Fibroblast of skin of scalp (primary cell): Measurements from ENCODE around the gene SCN1A.

Source experiments
- DNase-seq: peaks from one replicate; pipeline ENCODE4 v3.0.0-alpha.2; 2013

The SCN1A gene

DNA sequence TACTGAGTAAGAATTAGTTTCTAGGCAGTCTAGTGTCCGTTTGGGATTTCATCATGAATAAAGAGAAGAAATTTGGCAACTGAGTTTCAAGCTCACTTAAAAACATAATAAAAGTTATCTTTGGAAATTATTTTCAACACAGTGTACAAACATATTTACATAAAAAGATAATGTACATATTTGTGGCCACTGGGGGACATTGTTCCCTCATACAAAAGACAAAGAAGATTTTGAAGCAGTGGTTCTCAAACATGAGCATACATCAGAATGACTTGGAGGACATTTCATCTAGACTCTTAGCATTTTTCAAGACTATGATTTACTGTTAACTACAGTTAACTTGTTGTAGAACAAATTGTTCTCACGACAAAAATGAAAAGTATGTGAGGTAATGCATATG lies 158.6 kb downstream of the SCN1A start:
- no peak for DNase-seq

DNA sequence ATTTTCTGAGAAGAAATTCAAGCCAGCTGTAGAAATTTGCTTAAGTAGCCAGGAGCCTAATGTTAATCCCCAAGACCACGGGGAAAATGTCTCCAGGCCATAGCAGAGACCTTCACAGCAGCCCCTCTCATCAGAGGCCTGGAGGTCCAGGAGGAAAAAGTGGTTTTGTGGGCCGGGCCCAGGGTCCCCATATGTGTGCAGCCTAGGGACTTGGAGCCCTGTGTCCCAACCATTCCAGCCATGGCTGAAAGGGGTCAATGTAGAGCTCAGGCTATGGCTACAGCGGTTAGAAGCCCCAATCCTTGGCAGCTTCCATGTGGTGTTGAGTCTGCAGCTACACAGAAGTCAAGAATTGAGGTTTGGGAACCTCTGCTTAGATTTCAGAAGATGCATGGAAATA lies 160.1 kb downstream of the SCN1A start:
- no peak for DNase-seq

DNA sequence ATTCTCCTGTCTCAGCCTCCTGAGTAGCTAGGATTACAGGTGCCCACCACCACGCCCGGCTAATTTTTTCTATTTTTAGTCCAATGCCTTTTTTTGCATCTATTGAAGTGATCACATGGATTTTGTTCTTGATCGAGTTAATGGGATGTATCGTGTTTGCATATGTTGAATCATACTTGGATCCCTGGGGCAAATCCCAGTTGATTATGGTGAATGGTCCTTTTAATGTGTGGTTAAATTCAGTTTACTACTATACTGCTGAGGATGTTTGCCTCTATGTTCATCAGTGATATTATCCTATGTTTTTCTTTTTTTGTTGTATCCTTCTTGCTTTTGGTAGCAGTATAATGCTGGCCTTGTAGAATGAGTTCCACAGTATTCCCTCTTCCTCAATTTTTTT lies 166.0 kb downstream of the SCN1A start:
- no peak for DNase-seq

DNA sequence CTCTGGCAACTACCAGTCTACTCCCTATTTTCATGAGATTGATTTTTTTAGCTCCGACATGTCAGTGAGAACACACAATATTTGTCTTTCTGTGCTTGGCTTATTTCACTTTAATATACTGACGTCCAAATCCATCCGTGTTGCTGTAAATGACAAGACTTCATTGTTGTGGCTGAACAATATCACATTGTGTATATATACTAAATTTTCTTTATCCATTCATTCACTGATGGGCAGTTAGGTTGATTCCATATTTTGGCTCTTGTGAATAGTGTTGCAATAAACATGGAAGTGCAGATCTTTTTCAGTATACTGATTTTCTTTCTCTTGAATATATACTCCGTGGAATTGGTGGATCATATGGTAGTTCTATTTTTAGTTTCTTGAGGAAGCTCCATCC lies 168.4 kb downstream of the SCN1A start:
- DNase-seq: no peak

DNA sequence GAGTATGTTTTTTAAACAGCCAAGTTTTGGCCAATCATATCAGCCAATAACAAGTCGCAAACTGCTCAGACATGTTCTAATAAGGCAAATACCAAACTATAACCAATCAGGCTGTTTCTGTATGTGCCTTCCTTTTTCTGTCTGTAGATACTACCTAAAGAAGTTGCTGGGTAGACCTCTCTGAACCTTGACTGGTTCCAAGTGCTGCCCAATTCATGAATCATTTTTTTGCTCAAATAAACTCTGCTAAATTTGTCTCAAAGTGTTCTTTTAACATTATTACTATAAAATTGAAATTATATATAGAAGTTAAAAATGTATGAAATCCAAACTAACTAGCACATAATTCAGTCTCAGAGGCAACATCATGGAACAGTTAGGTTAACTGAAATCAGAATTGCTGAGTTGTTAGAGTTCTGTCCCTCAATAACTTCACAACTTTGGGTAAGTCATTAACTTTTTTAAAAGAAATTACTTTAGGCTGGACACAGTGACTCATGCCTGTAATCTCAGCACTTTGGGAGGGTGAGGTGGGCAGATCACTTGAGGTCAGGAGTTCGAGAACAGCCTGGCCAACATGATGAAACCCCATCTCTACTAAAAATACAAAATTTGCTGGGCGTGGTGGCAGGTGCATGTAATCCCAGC lies 169.4 kb downstream of the SCN1A start:
- no peak for DNase-seq

DNA sequence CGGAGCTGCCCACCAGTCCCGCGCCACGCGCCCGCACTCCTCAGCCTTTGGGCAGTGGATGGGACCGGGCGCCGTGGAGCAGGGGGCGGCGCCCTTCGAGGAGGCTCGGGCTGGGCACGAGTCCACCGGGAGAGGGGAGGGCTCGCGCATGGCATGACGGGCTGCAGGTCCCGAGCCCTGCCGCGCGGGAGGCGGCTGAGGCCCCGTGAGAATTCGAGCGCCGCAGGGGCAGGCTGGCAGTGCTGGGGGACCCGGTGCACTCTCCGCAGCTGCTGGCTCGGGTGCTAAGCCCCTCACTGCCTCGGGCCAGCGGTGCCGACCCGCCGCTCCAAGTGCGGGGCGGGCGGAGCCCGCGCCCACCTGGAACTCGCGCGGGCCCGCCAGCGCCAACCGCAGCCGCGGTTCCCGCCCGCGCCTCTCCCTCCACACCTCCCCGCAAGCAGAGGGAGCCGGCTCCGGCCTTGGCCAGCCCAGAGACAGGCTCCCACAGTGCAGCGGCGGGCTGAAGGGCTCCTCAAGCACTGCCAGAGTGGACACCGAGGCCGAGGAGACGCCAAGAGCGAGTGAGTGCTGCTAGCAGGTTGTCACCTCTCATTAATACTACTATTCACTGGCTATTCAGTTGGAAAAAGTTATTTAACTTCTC lies 170.7 kb downstream of the SCN1A start:
- DNase-seq: no peak

DNA sequence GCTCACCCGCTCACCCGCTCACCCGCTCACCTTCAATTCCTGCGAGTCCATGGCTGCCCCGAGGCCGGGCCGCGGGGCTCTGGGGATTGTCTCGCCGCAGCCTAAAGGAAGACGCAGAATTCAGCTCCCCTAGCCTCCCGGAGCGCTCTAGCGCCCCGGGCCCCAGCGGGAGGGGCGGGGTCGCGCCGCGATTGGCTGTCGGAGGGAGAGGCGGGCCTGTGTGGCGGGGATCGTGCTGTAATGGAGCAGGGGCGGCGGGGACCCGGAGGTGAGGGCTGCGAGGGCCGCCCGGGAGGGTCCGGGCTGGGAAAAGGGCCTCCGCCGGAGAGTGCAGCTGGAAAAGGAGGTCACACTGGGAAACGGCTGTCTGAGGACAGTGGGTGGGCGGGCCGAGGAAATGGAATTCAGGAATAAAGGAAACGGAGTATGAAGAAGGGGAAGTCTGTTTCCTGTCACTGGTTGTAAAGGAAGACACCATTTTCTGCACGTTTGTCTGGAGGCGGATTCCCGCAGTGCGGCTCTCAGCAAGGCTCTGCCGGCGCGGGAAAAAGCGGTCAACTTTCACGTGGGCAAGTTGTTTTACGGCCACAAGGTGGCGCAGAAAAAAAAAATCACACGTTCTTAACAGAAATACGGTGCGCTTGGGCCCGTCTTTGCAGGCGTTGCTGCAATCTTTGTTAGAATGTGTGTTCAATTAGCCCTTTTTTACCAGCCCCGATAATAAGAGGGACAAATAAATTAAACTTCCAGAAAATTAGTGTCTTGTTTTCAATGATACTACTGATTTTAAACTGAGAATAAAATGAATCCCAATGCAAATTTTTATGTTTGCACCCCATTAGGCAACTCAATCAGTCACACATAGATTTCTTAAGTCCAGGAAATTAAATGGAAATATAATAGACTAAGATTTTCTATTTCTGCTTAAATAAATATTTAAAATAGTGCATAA lies 173.9 kb downstream of the SCN1A start, which contains the start of gene TTC21B:
Gene TTC21B (minus strand): TSS at position 122 of the 952 bp plus-strand sequence. CDS start 71 bp downstream, at position 51.
- peak; percentile 96 for DNase-seq

DNA sequence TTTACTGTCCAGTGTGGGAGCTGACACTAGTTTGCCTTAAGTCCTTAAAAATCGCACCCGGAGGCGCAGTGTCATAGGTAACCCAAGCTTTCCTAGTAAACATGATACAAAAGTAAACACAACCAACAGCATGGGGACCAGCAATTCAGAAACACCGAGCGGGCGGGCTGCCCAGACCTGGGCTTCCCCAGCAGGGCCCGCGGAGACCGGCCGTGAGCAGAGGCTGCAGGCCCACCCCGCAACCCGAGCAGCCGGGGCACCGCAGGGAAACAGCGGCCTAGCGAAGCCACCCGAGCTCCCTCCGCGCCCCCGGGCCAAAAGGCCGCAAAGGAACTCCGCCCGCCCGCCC lies 174.5 kb downstream of the SCN1A start:
- DNase-seq: no peak

DNA sequence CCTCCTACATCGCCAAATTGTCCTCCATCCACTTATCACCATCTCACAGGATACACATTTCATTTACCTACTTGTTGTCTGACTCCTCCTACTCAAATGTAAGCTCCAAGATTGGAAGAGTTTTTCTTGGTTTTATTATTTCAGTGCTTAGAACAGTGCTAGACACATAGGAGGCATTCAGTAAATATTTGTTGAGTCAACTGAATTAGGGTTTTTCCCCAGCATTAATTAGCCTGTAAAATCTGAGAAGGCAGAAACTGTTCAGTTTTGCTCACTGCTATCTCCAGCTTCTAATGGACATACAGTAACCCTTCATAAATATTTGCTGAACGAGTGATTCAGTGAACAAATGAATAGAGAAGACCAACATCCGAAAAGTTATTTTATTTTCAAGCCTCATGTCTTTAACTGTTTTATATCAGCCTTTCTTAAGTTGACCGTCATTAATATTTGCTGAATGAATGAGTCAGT lies 175.0 kb downstream of the SCN1A start:
- no peak for DNase-seq

DNA sequence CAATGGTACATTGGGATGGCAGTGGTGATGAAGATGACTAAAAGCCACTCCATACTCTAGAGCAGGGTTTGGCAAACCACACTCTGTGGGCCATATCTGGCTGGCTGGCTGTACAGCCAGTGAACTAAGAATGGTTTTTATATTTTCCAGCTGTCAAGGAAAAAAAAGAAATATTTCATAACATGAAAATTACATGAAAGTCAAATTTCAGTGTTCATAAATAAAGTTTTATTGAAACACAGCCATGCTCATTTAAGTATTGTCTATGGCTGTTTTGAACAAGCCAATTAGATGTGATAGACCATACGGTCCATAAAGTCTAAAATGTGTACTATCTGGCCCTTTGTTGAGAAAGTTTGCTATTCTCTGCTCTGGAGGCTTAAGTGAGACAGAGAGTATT lies 175.7 kb downstream of the SCN1A start:
- DNase-seq: no peak

DNA sequence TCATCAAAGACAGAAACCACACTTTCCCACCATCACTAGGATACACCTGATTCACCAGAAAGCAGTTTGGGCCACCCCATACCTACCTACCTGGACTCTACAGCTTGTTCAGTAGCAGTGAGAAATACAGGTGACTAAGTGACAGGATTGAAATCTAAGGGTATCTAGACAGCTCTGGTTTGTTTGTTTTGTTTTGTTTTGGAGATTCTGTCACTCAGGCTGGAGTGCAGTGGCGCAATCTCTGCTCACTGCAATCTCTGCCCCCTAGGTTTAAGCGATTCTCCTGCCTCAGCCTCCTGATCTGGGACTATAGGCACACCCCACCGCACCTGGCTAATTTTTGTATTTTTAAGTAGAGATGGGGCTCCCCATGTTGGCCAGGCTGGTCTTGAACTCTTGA lies 177.4 kb downstream of the SCN1A start:
- DNase-seq: no peak

DNA sequence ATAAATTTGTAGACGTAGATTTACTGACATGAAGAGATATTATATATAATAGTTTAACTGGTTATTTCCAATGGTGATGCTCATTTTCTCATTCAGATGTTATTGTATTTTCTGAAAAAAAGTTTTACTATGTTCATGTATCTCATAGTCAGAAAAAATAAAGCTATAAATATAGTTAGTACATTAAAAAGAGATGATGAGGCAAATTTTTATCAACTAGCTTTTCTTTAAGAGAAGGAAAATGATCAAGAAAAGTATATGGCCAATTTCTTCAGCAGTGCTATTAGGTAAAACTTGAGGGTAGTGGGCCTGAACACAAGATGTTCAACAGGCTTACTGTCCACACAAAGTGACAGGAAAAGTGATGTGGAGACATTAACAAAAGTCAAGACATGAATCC lies 186.0 kb downstream of the SCN1A start:
- DNase-seq: no peak

DNA sequence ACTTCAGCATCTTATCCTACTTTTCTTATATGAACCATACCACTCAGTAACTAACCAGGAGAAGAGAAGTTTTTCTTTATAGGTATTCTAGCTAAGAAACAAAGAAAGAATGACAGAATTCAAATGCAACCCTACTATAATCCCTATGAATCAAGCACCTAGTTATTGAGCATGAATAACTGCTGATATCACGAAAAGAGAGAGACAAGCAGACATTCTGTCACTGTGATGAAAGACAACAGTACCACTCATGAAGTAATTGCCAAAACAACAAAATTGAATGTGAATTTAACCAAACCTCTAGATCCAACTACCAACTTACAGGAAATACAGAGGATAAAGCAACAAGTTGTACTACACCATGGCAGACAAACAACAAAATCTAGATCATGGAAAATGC lies 189.6 kb downstream of the SCN1A start:
- no peak for DNase-seq
